ENCODE results near the gene KRT36. TPM values are rescaled to one million over a fixed set of nuclear protein-coding genes. Genes with fewer than 3 reads are reported as not detected.
A peak's percentile ranks its signal among the peaks of the same experiment; 100 is the strongest.

The KRT36 gene
- polyA plus RNA-seq, 3 donors, result 0.24 to 0.87 (median 0.25) TPM

GRCh38 chr17:41490000-41490990 lies 585 bp upstream of the KRT36 start:
- H3K9me3 Mint-ChIP-seq, result no peaks in the 10 kb centered on the region
- Histone ChIP-seq H3K9ac (ENCODE audit: insufficient read depth, low read length, poor library complexity, severe bottlenecking) (peak overlapping the region; percentile 11), H3K4me3 (replicated peaks in 1 of 3; ENCODE audit: low read depth in 2 of 3, low read length in 3 of 3) (peak overlapping the region in 1 of 3 experiments; percentile 53), H4K20me1 (ENCODE audit: insufficient read depth, low read length) (no peaks in the 10 kb centered on the region), H3K27ac (ENCODE audit: low read depth in 1 of 2, low read length in 2 of 2) (peak overlapping the region; percentile 73 to 85), H3K9me3 (replicated peaks in 1 of 2; ENCODE audit: control insufficient read depth in 1 of 2, insufficient read depth in 1 of 2, low read length in 2 of 2) (no peaks in the 10 kb centered on the region), H3K4me2 (replicated peaks; ENCODE audit: extremely low read depth, low read length, poor library complexity, severe bottlenecking) (peak overlapping the region; percentile 45), H3K79me2 (ENCODE audit: insufficient read depth, low read length) (no peaks in the 10 kb centered on the region), H2AFZ (ENCODE audit: insufficient read depth, low read depth, low read length, poor library complexity, severe bottlenecking) (peak overlapping the region; percentile 58), H3K4me1 (ENCODE audit: control insufficient read depth in 1 of 2, insufficient read depth in 2 of 2, low read length in 2 of 2) (peaks cover 47 to 54% of the 10 kb centered on the region in 2 donors), H3K36me3 (replicated peaks in 1 of 2; ENCODE audit: control insufficient read depth in 1 of 2, insufficient read depth in 2 of 2, low read length in 2 of 2) (no peaks in the 10 kb centered on the region), H3K27me3 (ENCODE audit: control insufficient read depth in 2 of 2, insufficient read depth in 2 of 2, low read length in 2 of 2) (no peaks in the 10 kb centered on the region)
- peaks cover 0 to 5% (median 3%) of the 10 kb centered on the region in 3 donors for H3K27me3 Mint-ChIP-seq (ENCODE audit: low read depth in 3 of 3)
- DNase-seq, result peak; percentile 56 to 75 (median 62)
- H3K4me1 Mint-ChIP-seq, result peaks cover 56% of the 10 kb centered on the region
- 8% methylated on average over 4 of the region's 10 CpGs for WGBS (ENCODE audit: insufficient coverage)
- H3K4me3 Mint-ChIP-seq, result peak overlapping the region; percentile 43 to 76
- H3K36me3 Mint-ChIP-seq, result peaks cover 0 to 2% of the 10 kb centered on the region in 2 donors
- intact Hi-C loops (cut with micrococcal nuclease), result loop anchor here (5.0 to 10.0 kb wide), 2 partner anchors 57 to 175 kb away; no protein-coding TSS in a partner anchor
- H3K27ac Mint-ChIP-seq, result peak overlapping the region; percentile 82 to 93 (median 88)
- no peak for TF ChIP-seq CTCF (IDR thresholded peaks at IDR 0.05)

- intact Hi-C loops (cut with micrococcal nuclease), result loop anchor here in 1 of 2 donors (5.0 kb wide), 1 partner anchor 60 kb away; no protein-coding TSS in a partner anchor
- Mint-ChIP-seq H3K4me3 (no peak overlapping the region), H3K27ac (no peak overlapping the region), H3K9me3 (no peaks in the 10 kb centered on the region), H3K27me3 (ENCODE audit: low read depth in 3 of 3) (peaks cover 2 to 7% (median 6%) of the 10 kb centered on the region in 3 donors), H3K4me1 (peaks cover 31% of the 10 kb centered on the region), H3K36me3 (no peaks in the 10 kb centered on the region)
- no peaks in the 10 kb centered on the region for H4K20me1 ChIP-seq (ENCODE audit: insufficient read depth, low read length)
- H3K79me2 ChIP-seq (ENCODE audit: insufficient read depth, low read length), result no peaks in the 10 kb centered on the region
- DNase-seq, result peak; percentile 36 to 57 (median 50)
- no peak overlapping the region for H3K4me2 ChIP-seq (replicated peaks; ENCODE audit: extremely low read depth, low read length, poor library complexity, severe bottlenecking)
- H3K9me3 ChIP-seq (replicated peaks in 1 of 2; ENCODE audit: control insufficient read depth in 1 of 2, insufficient read depth in 1 of 2, low read length in 2 of 2), result no peaks in the 10 kb centered on the region
- H3K9ac ChIP-seq (ENCODE audit: insufficient read depth, low read length, poor library complexity, severe bottlenecking), result no peak overlapping the region
- H3K4me3 ChIP-seq (replicated peaks in 1 of 3; ENCODE audit: low read depth in 2 of 3, low read length in 3 of 3), result no peak overlapping the region
- H2AFZ ChIP-seq (ENCODE audit: insufficient read depth, low read depth, low read length, poor library complexity, severe bottlenecking), result peak overlapping the region; percentile 18
- 68% methylated on average over 27 of the region's 29 CpGs for WGBS (ENCODE audit: insufficient coverage)
- H3K36me3 ChIP-seq (replicated peaks in 1 of 2; ENCODE audit: control insufficient read depth in 1 of 2, insufficient read depth in 2 of 2, low read length in 2 of 2), result no peaks in the 10 kb centered on the region
- H3K27ac ChIP-seq (ENCODE audit: low read depth in 1 of 2, low read length in 2 of 2), result no peak overlapping the region
- TF ChIP-seq CTCF (IDR thresholded peaks at IDR 0.05), result peak; percentile 70
- no peaks in the 10 kb centered on the region for H3K27me3 ChIP-seq (ENCODE audit: control insufficient read depth in 2 of 2, insufficient read depth in 2 of 2, low read length in 2 of 2)
- H3K4me1 ChIP-seq (ENCODE audit: control insufficient read depth in 1 of 2, insufficient read depth in 2 of 2, low read length in 2 of 2), result peaks cover 30 to 35% of the 10 kb centered on the region in 2 donors
These were observed 2.7 kb downstream of the KRT36 start for GRCh38 chr17:41486809-41487530.

Measured in CD14-positive monocyte (primary cell).